OCI-M2 (cell line): ENCODE data around the gene SUN5.

ENCODE experiments used
- DNase-seq: peaks from one replicate; lab custom pipeline; 2025; ENCODE audit not compliant: unreplicated experiment; lab: John Stamatoyannopoulos, UW

The SUN5 gene

GRCh38 chr20:32995802-32996201 lies 8.4 kb downstream of the SUN5 start:
- DNase-seq, result no peak

GRCh38 chr20:32993496-32994050 lies 10.7 kb downstream of the SUN5 start:
- DNase-seq, result no peak

- DNase-seq, result no peak
These were observed 12.2 kb downstream of the SUN5 start for GRCh38 chr20:32991792-32992641.

- DNase-seq, result no peak
These were observed 12.8 kb downstream of the SUN5 start for GRCh38 chr20:32991383-32991782.

- no peak for DNase-seq
These were observed 13.8 kb downstream of the SUN5 start for GRCh38 chr20:32990426-32990825.

- DNase-seq, result no peak
These were observed 14.5 kb downstream of the SUN5 start for GRCh38 chr20:32989507-32990283.

GRCh38 chr20:32988008-32988407 lies 16.2 kb downstream of the SUN5 start:
- DNase-seq, result no peak

- DNase-seq, result no peak
These were observed 17.0 kb downstream of the SUN5 start for GRCh38 chr20:32987044-32987825.

- no peak for DNase-seq
These were observed 17.8 kb downstream of the SUN5 start for GRCh38 chr20:32986331-32986966.

GRCh38 chr20:32985596-32985995 lies 18.6 kb downstream of the SUN5 start:
- no peak for DNase-seq

- DNase-seq, result no peak
These were observed 19.4 kb downstream of the SUN5 start for GRCh38 chr20:32984631-32985354.

- no peak for DNase-seq
These were observed 20.0 kb downstream of the SUN5 start for GRCh38 chr20:32984196-32984595.

GRCh38 chr20:32983459-32984112 lies 20.6 kb downstream of the SUN5 start:
- DNase-seq, result no peak

GRCh38 chr20:32982617-32983458 lies 21.4 kb downstream of the SUN5 start:
- DNase-seq, result no peak

- DNase-seq, result no peak
These were observed 23.2 kb downstream of the SUN5 start for GRCh38 chr20:32980990-32981389.

GRCh38 chr20:32980131-32980941 lies 23.9 kb downstream of the SUN5 start:
- DNase-seq, result no peak

GRCh38 chr20:32979201-32979998 lies 24.8 kb downstream of the SUN5 start:
- no peak for DNase-seq
